K562 (cell line): ENCODE data around the gene SRSF9. TPM values are rescaled to one million over a fixed set of nuclear protein-coding genes. Genes with fewer than 3 reads are reported as not detected.
A peak's percentile ranks its signal among the peaks of the same experiment; 100 is the strongest.
"Not testable (repeated sequence)": the region's sequence is repeated elsewhere in the genome, so short reads cannot be mapped to it uniquely, and the experiment has no call there.

Experiments
- ATAC-seq: fragments of 200-7000 bp; cut with Tn5 transposase; 3 replicates; pipeline ENCODE4 v1.9.1; 2020; ENCODE audit warnings: moderate library complexity
- BruUV-seq: library from RNA; stranded (reverse); fragments of 400-500 nt; replicated peaks from 2 replicates; lab custom pipeline; 2021; lab: Mats Ljungman, UMichigan
- CTCF ChIA-PET: fragments of 300-600 bp; formaldehyde crosslinking; extraction: SDS; loops from one replicate; lab custom pipeline; 2021; ENCODE audit warnings: low intra/inter-chr PET ratio; lab: Yijun Ruan, JAX
- POLR2A ChIA-PET: fragments of 300-600, 350-650 bp; sonication (Branson Sonifier 250); formaldehyde crosslinking; extraction: SDS; loops from one replicate; lab custom pipeline; 2021; ENCODE audit warnings: antibody characterized with exemption, inconsistent platforms; lab: Yijun Ruan, JAX
- DNase-seq, 4 experiments: peaks; one replicate each; pipeline versions ENCODE4 v3.0.0 to v3.0.0-alpha.2; 2011 to 2018; ENCODE audit warnings: low spot score in 3 of 4, mixed read lengths in 3 of 4; ENCODE audit errors: extremely low read depth in 1 of 4
- FAIRE-seq: peaks from 2 replicates; lab custom pipeline; 2011; peaks lifted over from hg19 to GRCh38; lab: Jason Lieb, UNC
- H2AFZ ChIP-seq: 2 replicates; pipeline ENCODE4 v1.6.0; 2011; ENCODE audit warnings: low read depth, low read length, control low read depth, inconsistent platforms
- H3K27ac ChIP-seq: fragments of 200-600 bp; 3 replicates; pipeline ENCODE4 v1.8.0; 2011; ENCODE audit warnings: low read depth, mild to moderate bottlenecking, control low read depth, inconsistent platforms, low read length, moderate library complexity, mixed read lengths; ENCODE audit errors: extremely low read depth
- H3K27me3 ChIP-seq, 2 experiments: fragments of 300-600 bp in 1 of 2; 2 replicates in 1 of 2; 3 replicates in 1 of 2; pipeline versions ENCODE4 v1.6.0 to v1.8.0; 2011; ENCODE audit warnings: inconsistent platforms in 2 of 2, low read length in 2 of 2, mild to moderate bottlenecking in 1 of 2, mixed read lengths in 1 of 2, moderate library complexity in 1 of 2; ENCODE audit not compliant: control insufficient read depth in 2 of 2, insufficient read depth in 2 of 2
- H3K36me3 ChIP-seq: fragments of 300-600 bp; 3 replicates; pipeline ENCODE4 v1.8.0; 2011; ENCODE audit warnings: mild to moderate bottlenecking, low read length, inconsistent platforms; ENCODE audit not compliant: control insufficient read depth, insufficient read depth
- H3K4me1 ChIP-seq, 2 experiments: fragments of 200-600 bp in 1 of 2; replicated peaks in 1 of 2; 2 replicates in 1 of 2; 3 replicates in 1 of 2; pipeline versions ENCODE4 v1.5.1 to v1.8.0; 2011; ENCODE audit warnings: inconsistent platforms in 2 of 2, low read length in 2 of 2, mild to moderate bottlenecking in 1 of 2, mixed read lengths in 1 of 2, moderate library complexity in 1 of 2; ENCODE audit not compliant: control insufficient read depth in 2 of 2, insufficient read depth in 2 of 2
- H3K4me2 ChIP-seq: 2 replicates; pipeline ENCODE4 v1.6.1; 2011; ENCODE audit warnings: low read length, control low read depth, inconsistent platforms, mixed read lengths; ENCODE audit not compliant: insufficient read depth
- H3K4me3 ChIP-seq: fragments of 200-600 bp; sonication (generic), shearing (Covaris generic); 2 replicates; pipeline ENCODE4 v1.5.1; 2016; ENCODE audit warnings: control low read depth, inconsistent platforms
- H3K79me2 ChIP-seq: fragments of 200-600 bp; 3 replicates; pipeline ENCODE4 v1.8.0; 2011; ENCODE audit warnings: low read length, inconsistent platforms; ENCODE audit not compliant: control insufficient read depth, insufficient read depth
- H3K9ac ChIP-seq, 2 experiments: 2 replicates each; pipeline versions ENCODE4 v1.6.0 to v1.6.1; 2011; ENCODE audit warnings: low read depth in 2 of 2, low read length in 2 of 2, control low read depth in 1 of 2, inconsistent platforms in 1 of 2, mild to moderate bottlenecking in 1 of 2, mixed read lengths in 1 of 2; ENCODE audit not compliant: insufficient read depth in 1 of 2
- H3K9me1 ChIP-seq: one replicate; pipeline ENCODE4 v1.6.0; 2011; ENCODE audit warnings: inconsistent platforms, mild to moderate bottlenecking, low read length, moderate library complexity; ENCODE audit not compliant: control insufficient read depth, insufficient read depth
- H3K9me3 ChIP-seq: replicated peaks from 2 replicates; pipeline ENCODE4 v1.5.1; 2011; ENCODE audit warnings: low read depth, low read length, inconsistent platforms; ENCODE audit not compliant: control insufficient read depth, insufficient read depth
- H4K20me1 ChIP-seq: replicated peaks from 2 replicates; pipeline ENCODE4 v1.6.1; 2011; ENCODE audit warnings: low read length, inconsistent platforms, mixed read lengths; ENCODE audit not compliant: control insufficient read depth, insufficient read depth
- RBFOX2 ChIP-seq: fragments of 200-400 bp; formaldehyde crosslinking; IDR thresholded peaks from 2 replicates; pipeline ENCODE4 v1.6.1; 2017; ENCODE audit warnings: low read depth, mild to moderate bottlenecking, low read length, moderate library complexity
- ZKSCAN1 ChIP-seq: fragments of 150-350 bp; IDR thresholded peaks from 2 replicates; pipeline ENCODE4 v1.6.1; 2016; ENCODE audit warnings: low read depth, low read length
- ZNF57 ChIP-seq: fragments of 450-650 bp; formaldehyde crosslinking; IDR thresholded peaks from 2 replicates; pipeline ENCODE4 v1.4.0; 2020; ENCODE audit warnings: mild to moderate bottlenecking, moderate library complexity
- whole genome bisulfite sequencing: fragments of 100-300 bp; shearing (Covaris generic); methylation state at CpG from one replicate; pipeline ENCODE4 v1.1.6; 2016; ENCODE audit warnings: low coverage, mixed read lengths; ENCODE audit not compliant: insufficient coverage; ENCODE audit errors: missing lambda C conversion rate; 5-methylcytosine and 5-hydroxymethylcytosine counted together
- in situ Hi-C: fragments of 300-500 bp; cut with MboI; formaldehyde crosslinking; loops from 4 replicates; pipeline ENCODE4 v1.15.0; 2018; ENCODE audit warnings: inconsistent platforms, mixed read lengths
- intact Hi-C: fragments of 100-400 bp; cut with micrococcal nuclease; formaldehyde crosslinking; loops from 2 replicates; pipeline ENCODE4 v1.14.2; 2022
- polyA plus RNA-seq, 8 experiments: library from polyadenylated mRNA; depleted of rRNA in 4 of 8; stranded (reverse) in 5 of 8; unstranded in 3 of 8; fragments of >200 nt; fragmentation: Nextera tagmentation in 2 of 8; fragmentation: Illumina TruSeq in 1 of 8; extraction: Ambion mirVana in 2 of 8; extraction: Trizol in 1 of 8; gene quantifications; 2 replicates each; pipeline versions ENCODE4 v1.2.1 to v1.2.3, GENCODE V29; 2011 to 2014; ENCODE audit warnings: inconsistent platforms in 1 of 8, missing spikeins in 1 of 8
- total RNA-seq, 7 experiments: library from RNA; depleted of rRNA in 6 of 7; stranded (reverse); fragments of >200 nt in 6 of 7; fragmentation: Illumina TruSeq in 2 of 7; extraction: Trizol in 2 of 7; gene quantifications; 2 replicates each; pipeline versions ENCODE4 v1.2.1 to v1.2.3, GENCODE V29; 2011 to 2021; ENCODE audit warnings: low replicate concordance in 1 of 7
- TF ChIP-seq, protein P1 (sequence below): fragments of 450-650 bp; IDR thresholded peaks from 2 replicates; pipeline ENCODE4 v1.6.1; 2018; ENCODE audit not compliant: partially characterized antibody

The SRSF9 gene
- total and polyA plus RNA-seq, 9 of the 15 experiments (the other 6 are each of a cell fraction or from before 2014, with no cell fraction given): 40.3 to 291 (median 230) TPM

DNA sequence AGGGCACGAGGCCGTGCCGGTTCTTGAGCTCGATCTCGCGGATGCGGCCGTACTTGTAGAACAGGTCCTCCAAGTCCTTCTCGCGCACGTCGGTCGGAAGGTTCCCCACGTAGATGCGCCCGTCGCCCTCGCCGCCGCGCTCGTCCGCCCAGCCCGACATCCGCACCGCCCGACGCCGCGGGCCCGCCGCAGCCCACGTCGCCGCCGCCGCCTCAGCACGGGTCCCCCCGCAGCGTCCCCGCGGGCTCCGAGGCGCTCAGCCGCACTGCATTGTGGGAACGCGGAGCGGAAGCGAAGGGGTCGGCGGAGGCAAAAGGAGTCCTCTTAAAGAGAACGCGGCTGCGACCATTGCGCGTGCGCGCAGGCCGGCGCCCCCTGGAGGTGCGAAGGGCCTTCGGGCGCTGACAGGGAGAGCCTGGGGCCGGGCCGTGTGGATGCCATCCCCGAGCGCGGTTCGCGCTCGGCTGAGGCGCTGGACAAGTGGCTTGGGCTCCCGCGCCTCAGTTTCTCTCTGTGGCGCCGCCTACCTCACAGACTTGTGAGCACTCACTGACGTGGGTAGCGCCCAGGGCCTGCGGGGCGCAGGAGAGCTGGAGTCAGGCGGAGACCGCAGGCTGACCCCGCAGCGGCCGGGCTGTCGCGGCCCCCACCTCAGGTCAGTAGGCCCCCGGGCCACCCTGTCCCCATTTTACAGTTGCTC is at the start of gene SRSF9 (continued):
- TF ChIP-seq, protein P1, sequence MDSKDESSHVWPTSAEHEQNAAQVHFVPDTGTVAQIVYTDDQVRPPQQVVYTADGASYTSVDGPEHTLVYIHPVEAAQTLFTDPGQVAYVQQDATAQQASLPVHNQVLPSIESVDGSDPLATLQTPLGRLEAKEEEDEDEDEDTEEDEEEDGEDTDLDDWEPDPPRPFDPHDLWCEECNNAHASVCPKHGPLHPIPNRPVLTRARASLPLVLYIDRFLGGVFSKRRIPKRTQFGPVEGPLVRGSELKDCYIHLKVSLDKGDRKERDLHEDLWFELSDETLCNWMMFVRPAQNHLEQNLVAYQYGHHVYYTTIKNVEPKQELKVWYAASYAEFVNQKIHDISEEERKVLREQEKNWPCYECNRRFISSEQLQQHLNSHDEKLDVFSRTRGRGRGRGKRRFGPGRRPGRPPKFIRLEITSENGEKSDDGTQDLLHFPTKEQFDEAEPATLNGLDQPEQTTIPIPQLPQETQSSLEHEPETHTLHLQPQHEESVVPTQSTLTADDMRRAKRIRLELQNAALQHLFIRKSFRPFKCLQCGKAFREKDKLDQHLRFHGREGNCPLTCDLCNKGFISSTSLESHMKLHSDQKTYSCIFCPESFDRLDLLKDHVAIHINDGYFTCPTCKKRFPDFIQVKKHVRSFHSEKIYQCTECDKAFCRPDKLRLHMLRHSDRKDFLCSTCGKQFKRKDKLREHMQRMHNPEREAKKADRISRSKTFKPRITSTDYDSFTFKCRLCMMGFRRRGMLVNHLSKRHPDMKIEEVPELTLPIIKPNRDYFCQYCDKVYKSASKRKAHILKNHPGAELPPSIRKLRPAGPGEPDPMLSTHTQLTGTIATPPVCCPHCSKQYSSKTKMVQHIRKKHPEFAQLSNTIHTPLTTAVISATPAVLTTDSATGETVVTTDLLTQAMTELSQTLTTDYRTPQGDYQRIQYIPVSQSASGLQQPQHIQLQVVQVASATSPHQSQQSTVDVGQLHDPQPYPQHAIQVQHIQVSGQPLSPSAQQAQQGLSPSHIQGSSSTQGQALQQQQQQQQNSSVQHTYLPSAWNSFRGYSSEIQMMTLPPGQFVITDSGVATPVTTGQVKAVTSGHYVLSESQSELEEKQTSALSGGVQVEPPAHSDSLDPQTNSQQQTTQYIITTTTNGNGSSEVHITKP: peak; percentile 10
- peak; percentile 47; the same call in 1 of the 2 replicates for TF ChIP-seq ZKSCAN1
- peak; percentile 89 for TF ChIP-seq RBFOX2
- peak; percentile 67; the same call in 1 of the 2 replicates for TF ChIP-seq ZNF57 (CRISPR knock-in tag)

DNA sequence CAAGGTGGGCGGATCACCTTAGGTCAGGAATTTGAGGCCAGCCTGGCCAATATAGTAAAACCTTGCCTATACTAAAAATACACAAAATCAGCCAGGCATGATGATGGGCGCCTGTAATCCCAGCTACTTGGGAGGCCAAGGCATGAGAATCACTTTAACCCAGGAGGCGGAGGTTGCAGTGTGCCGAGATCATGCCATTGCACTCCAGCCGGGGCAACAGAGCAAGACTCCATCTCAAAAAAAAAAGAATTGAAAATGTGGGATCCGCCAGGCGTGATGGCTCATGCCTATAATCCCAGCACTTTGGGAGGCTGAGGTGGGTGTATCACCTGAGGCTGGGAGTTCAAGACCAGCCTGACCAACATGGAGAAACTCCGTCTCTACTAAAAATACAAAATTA is 49.8 kb upstream of the SRSF9 start:
- intact Hi-C loops, POLR2A ChIA-PET, H3K9me1 ChIP-seq, H3K4me1 ChIP-seq, CTCF ChIA-PET, H3K79me2 ChIP-seq, H3K9me3 ChIP-seq, FAIRE-seq, H4K20me1 ChIP-seq, H2AFZ ChIP-seq, ATAC-seq, H3K4me2 ChIP-seq, H3K4me3 ChIP-seq, H3K9ac ChIP-seq, H3K27ac ChIP-seq, in situ Hi-C loops, DNase-seq, BruUV-seq, H3K27me3 ChIP-seq: not testable (repeated sequence)
- peaks cover 16% of the 10 kb centered on the region; the same call in 1 of the 3 replicates for H3K36me3 ChIP-seq
- 94% methylated on average over 8 of the region's 8 CpGs for WGBS
